Right lobe of liver (tissue), 6 donors: ENCODE results near the gene FBXO3. TPM values are rescaled to one million over a fixed set of nuclear protein-coding genes. Genes with fewer than 3 reads are reported as not detected.

Source experiments
- ATAC-seq, 4 donors: fragments of 200-7000 bp; cut with Tn5 transposase; one replicate each; pipeline ENCODE4 v1.9.1; 2020; ENCODE audit warnings: mild to moderate bottlenecking in 4 of 4, moderate library complexity in 4 of 4
- DNase-seq, 3 donors: peaks; one replicate each; pipeline ENCODE4 v3.0.0-alpha.2; 2020
- H3K27ac ChIP-seq, 3 donors: fragments of 200-600 bp; one replicate each; pipeline ENCODE4 v1.8.0; 2022
- H3K27me3 ChIP-seq, 2 donors: fragments of 200-600 bp; one replicate each; pipeline ENCODE4 v1.8.0; 2022
- H3K36me3 ChIP-seq, 4 donors: fragments of 200-600 bp; sonication (generic) in 1 of 4; one replicate each; pipeline versions ENCODE4 v1.5.1 to v1.8.0; 2017 to 2022; ENCODE audit warnings: control low read depth in 1 of 4
- H3K4me1 ChIP-seq, 4 donors: fragments of 200-600 bp; sonication (generic) in 1 of 4; one replicate each; pipeline versions ENCODE4 v1.5.1 to v1.8.0; 2017 to 2022; ENCODE audit warnings: control low read depth in 1 of 4
- H3K4me3 ChIP-seq, 3 donors: fragments of 200-600 bp; one replicate each; pipeline ENCODE4 v1.8.0; 2022
- H3K9me3 ChIP-seq, 4 donors: fragments of 200-600 bp; sonication (generic) in 1 of 4; one replicate each; pipeline versions ENCODE4 v1.5.1 to v1.8.0; 2017 to 2022; ENCODE audit warnings: control low read depth in 1 of 4
- POLR2A ChIP-seq: fragments of 450-650 bp; IDR thresholded peaks from one replicate; pipeline ENCODE4 v1.6.1; 2017; ENCODE audit warnings: antibody characterized with exemption, mild to moderate bottlenecking
- WGBS: methylation state at CpG from one replicate; pipeline ENCODE4 v1.1.6; 2018; ENCODE audit warnings: low coverage, low lambda C conversion rate; ENCODE audit not compliant: insufficient coverage; ENCODE audit errors: missing lambda C conversion rate; 5-methylcytosine and 5-hydroxymethylcytosine counted together
- intact Hi-C, 2 donors: fragments of 100-400 bp; cut with DNase I; formaldehyde crosslinking; loops; one replicate each; pipeline versions ENCODE4 v1.11.2 to v1.14.1; 2022
- total RNA-seq, 6 experiments: library from RNA; depleted of rRNA in 2 of 6; stranded (reverse); fragments of >200 nt in 2 of 6; fragmentation: NEBNext Ultra II Directional in 3 of 6; extraction: Animal tissue kit (Norgen Biotek cat#: 25700) in 3 of 6; gene quantifications; one replicate each; pipeline versions ENCODE4 v1.1.0 to v1.2.4, GENCODE V29; 2016 to 2023
- TF ChIP-seq, protein P1 (sequence below), 4 donors: fragments of 200-600 bp in 3 of 4; fragments of 450-650 bp in 1 of 4; IDR thresholded peaks; one replicate each; pipeline versions ENCODE4 v1.5.1 to v1.8.0; 2016 to 2022; ENCODE audit warnings: antibody characterized with exemption in 4 of 4, mild to moderate bottlenecking in 2 of 4
- donor health status: DM: no; HTN: yes; CAD: no.
- donor health status: DM: no; HTN: no; CAD: no.
- donor health status: DM: no; HTN: no; CAD: no.
- donor health status: DM: no; HTN: yes; CAD: no.
- donor health status: DM: no; HTN: yes; CAD: no.

Gene FBXO3
- total RNA-seq, 6 experiments from 2014 or later = 18.3 to 28.7 (median 20.8) TPM

DNA sequence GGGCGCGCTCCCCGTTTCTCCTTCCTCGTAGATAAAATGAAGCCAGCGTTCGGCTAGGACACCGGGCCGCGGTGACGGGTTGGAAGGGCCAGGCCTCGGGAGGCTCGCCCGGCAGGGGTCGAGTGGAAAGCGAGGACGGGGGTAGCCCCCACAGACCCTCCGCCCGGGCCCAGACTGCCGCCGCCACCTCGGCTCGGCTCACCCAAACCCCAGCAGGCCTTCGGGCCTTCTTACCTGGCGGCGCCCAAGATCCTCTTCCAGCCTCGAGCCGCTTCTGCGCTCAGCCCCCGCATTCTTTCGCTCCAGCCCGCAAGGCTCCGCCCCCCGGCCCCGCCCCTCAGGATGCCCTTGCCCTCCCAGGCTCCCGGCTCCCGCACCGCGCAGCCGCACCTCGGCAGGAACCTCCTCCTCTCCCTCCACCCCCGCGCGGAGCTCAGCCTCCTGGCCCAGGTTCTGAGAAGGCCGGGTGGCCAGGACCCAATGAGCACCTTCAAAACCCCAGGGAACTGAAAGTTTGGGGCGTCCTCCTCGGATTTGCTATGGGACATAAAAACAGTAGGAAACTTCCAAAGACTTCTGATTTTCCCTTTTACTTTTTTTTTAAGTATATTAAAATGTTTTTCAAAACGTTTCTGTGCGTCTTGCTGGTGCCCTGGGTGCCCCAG is 38.0 kb downstream of the FBXO3 start, which contains the start of gene CD59:
CD59 (minus strand) TSS at position 276 of the 665 bp plus-strand sequence. CDS start 13,978 bp downstream, outside the sequence.
- H3K36me3 ChIP-seq = peaks cover 0 to 1% (median 0%) of the 10 kb centered on the region in 4 donors
- peaks cover 0 to 31% (median 4%) of the 10 kb centered on the region in 4 donors for H3K4me1 ChIP-seq
- H3K9me3 ChIP-seq = no peaks in the 10 kb centered on the region
- H3K27me3 ChIP-seq = no peaks in the 10 kb centered on the region
- ATAC-seq (peak; percentile 95 to 99 (median 96)), DNase-seq (peak; percentile 99)
- peak within 1 kb of the TSS; percentile 93 to 99 (median 94) for H3K27ac ChIP-seq
- H3K4me3 ChIP-seq = peak within 1 kb of the TSS; percentile 87 to 92 (median 90)
- TF ChIP-seq, protein P1, sequence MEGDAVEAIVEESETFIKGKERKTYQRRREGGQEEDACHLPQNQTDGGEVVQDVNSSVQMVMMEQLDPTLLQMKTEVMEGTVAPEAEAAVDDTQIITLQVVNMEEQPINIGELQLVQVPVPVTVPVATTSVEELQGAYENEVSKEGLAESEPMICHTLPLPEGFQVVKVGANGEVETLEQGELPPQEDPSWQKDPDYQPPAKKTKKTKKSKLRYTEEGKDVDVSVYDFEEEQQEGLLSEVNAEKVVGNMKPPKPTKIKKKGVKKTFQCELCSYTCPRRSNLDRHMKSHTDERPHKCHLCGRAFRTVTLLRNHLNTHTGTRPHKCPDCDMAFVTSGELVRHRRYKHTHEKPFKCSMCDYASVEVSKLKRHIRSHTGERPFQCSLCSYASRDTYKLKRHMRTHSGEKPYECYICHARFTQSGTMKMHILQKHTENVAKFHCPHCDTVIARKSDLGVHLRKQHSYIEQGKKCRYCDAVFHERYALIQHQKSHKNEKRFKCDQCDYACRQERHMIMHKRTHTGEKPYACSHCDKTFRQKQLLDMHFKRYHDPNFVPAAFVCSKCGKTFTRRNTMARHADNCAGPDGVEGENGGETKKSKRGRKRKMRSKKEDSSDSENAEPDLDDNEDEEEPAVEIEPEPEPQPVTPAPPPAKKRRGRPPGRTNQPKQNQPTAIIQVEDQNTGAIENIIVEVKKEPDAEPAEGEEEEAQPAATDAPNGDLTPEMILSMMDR (IDR thresholded peaks at IDR 0.05) = no peak
- peak; percentile 96 for TF ChIP-seq POLR2A
- intact Hi-C loops = no loop called here
- 0% methylated on average over 12 of the region's 48 CpGs for WGBS

DNA sequence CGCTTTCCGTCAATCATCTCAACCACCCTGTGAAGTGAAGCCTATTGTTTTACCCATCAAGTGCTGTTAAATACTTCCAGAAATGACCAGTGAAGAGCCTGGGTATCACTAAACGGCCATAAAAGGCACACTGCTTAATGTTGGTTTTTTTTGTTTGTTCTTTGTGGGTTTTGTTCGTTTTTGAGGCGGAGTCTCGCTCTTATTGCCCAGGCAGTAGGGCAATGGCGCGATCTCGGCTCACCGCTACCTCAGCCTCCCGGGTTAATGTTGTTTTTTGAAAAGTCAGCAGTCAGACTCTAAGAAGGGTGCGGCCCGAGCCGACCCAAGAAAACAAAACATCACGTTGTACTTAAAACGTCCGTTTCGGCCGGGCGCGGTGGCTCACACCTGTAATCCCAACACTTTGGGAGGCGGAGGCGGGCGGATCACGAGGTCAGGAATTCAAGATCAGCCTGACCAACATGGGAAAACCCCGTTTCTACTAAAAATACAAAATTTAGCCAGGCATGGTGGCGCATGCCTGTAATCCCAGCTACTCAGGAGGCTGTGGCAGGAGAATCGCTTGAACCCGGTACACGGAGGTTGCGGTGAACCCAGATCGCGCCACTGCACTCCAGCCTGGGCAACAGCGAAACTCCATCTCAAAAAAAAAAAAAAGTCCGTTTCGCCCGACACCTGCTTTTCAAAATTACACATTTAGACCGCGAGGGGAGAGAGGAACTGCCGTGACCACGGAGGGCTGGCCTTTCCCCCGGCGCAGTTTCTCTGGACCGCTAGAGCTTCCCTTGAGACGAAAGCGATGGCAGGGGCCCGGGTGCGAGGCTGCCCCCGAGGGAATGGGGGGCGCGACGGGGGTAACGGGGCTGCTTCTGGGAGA is 38.8 kb downstream of the FBXO3 start:
- H3K27me3 ChIP-seq = no peaks in the 10 kb centered on the region
- intact Hi-C loops = no loop called here
- peaks cover 0 to 1% (median 0%) of the 10 kb centered on the region in 4 donors for H3K36me3 ChIP-seq
- peak overlapping the region; percentile 87 to 92 (median 90) for H3K4me3 ChIP-seq
- DNase-seq = peak; percentile 41 to 67 (median 62)
- 6% methylated on average over 43 of the region's 53 CpGs for WGBS
- peaks cover 0 to 33% (median 4%) of the 10 kb centered on the region in 4 donors for H3K4me1 ChIP-seq
- no peaks in the 10 kb centered on the region for H3K9me3 ChIP-seq
- peak overlapping the region; percentile 93 to 99 (median 94) for H3K27ac ChIP-seq
- TF ChIP-seq, protein P1 (IDR thresholded peaks at IDR 0.05) = no peak
- no peak for TF ChIP-seq POLR2A
- peak; percentile 8 to 39 (median 24) for ATAC-seq

DNA sequence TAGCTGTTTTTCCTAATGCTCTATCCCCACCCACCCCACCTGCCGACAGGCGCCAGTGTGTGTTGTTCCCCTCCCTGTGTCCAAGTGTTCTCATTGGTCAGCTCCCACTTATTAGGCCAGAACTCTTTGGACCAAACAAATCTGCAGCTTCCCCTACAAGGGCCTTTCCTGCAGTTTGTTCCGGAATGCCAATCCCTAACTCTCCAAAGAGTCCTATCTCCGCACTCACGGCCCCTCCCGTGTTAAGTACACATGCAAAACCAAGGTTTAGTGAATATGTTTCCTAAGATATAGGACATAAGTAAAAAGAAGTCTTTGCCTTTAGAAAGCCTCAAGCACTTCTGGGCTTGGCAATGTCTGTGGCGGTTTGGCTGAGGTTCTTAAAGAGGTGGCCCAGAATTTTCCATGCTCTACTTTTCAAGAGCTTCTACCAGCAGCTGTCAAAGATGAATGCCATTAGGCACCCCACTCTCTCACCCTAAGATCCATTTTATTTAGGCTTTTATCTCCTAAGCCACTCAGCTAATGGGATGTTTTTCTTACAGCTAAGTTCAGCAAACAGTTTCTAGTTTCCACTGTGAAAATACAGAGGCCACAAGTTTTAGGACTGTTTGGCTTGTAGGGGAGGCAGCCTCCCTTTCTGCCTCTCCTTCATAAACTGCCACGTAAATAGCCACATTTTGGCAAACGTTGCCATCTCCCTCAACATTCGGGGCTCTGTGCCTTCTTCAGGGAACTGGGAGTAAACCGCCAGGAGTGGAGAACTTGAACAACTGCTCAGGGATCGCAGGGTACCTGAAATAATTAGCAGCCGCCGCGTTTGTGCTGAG is 39.7 kb downstream of the FBXO3 start:
- DNase-seq (no peak), ATAC-seq (no peak)
- Histone ChIP-seq H3K27me3 (no peaks in the 10 kb centered on the region), H3K4me3 (peak overlapping the region; percentile 87 to 92 (median 90)), H3K27ac (peak overlapping the region; percentile 93 to 99 (median 94)), H3K36me3 (peaks cover 0 to 1% (median 0%) of the 10 kb centered on the region in 4 donors), H3K4me1 (peaks cover 0 to 33% (median 4%) of the 10 kb centered on the region in 4 donors), H3K9me3 (no peaks in the 10 kb centered on the region)
- 49% methylated on average over 14 of the region's 15 CpGs for WGBS
- intact Hi-C loops = no loop called here
- TF ChIP-seq POLR2A = no peak
- TF ChIP-seq, protein P1 (IDR thresholded peaks at IDR 0.05) = no peak

DNA sequence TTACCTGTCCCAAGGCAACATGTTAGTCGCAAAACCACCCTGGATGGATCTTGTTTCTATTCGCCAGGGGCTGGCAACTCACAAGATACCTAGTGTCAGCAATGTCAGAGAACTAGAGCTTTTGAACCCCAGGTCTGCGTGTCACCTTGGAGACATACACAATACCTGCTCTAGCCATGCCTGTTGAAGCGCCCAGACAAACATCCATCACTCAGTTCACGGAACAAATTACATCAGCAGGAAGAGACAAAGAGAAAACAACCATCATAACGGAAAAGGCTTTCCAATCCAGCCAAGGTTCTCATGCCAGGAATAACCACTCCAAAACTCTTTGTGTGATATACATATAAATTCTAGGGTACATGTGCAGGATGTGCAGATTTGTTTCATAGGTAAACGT is 40.3 kb downstream of the FBXO3 start:
- Histone ChIP-seq H3K4me1 (peaks cover 0 to 33% (median 4%) of the 10 kb centered on the region in 4 donors), H3K27me3 (no peaks in the 10 kb centered on the region), H3K9me3 (no peaks in the 10 kb centered on the region), H3K4me3 (peak overlapping the region in 2 of 3 donors; percentile 87 to 90), H3K27ac (peak overlapping the region in 2 of 3 donors; percentile 93 to 99), H3K36me3 (peaks cover 0 to 1% (median 0%) of the 10 kb centered on the region in 4 donors)
- WGBS = 76% methylated on average over 4 of the region's 7 CpGs
- no peak for TF ChIP-seq POLR2A
- TF ChIP-seq, protein P1 (IDR thresholded peaks at IDR 0.05) = no peak
- intact Hi-C loops = no loop called here
- ATAC-seq = no peak
- DNase-seq = no peak
